HG03135 (cell line): ENCODE measurements around the gene POLR3B.
"Not testable (repeated sequence)": the region's sequence is repeated elsewhere in the genome, so short reads cannot be mapped to it uniquely, and the experiment has no call there.

Source experiments
- ATAC-seq: cut with Tn5 transposase; IDR thresholded peaks from one replicate; pipeline ENCODE4 v1.9.1; 2021; ENCODE audit warnings: mild to moderate bottlenecking, moderate library complexity; ENCODE audit not compliant: unreplicated experiment

Gene POLR3B

DNA sequence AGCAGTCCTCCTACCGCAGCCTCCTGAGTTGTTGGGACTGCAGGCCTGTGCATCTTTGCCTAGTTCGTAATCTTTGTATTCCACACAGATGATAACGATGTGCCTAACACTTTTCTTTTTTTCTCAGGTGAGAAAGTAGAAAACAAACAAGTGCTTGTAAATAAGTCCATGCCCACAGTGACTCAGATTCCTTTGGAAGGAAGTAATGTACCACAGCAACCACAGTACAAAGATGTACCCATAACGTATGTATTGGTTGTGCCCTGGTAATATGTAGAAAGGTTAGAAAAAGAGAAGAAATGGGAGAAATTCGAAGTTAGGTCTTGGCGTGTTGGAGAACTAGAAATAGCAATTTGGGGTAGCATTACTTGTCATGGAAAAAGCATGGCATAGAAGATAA is 101.6 kb downstream of the POLR3B start:
- no peak for ATAC-seq

DNA sequence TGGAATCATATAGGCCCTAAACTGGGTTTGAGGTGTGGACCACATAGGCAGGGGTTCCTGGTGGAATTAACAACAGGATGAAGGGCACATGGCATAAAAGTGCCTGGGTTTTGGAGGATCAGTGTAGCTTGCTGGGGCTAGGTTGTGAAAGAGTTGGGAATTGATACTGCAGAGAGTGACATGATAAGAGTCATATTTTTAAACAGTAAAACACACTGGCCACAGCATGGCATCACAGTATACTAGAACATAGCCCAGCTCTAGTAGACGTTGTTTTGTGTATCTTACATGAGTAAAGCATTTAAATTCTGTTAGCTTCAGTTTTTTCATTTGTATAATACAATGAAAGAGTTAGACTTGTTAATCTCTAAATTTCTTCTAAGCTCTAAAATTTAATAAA is 102.0 kb downstream of the POLR3B start:
- no peak for ATAC-seq

DNA sequence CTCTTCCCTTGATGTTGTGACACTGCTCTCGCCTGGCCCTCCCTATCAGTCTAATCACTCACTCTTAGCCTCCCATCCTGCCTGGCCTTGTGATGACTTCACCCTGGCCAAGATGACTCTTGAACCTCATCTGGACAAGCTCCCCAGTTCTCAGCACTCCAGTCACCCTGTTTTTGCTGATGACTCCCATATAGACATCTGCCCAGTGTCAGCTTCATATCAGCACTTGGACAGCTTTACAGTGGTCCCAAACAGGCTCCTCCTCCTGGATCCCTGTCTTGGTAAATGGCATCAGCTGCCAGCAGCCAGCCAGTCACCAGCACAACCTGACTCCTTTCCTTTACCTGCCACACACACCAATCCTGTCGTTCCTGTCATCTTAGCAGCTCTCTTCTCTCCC is 104.2 kb downstream of the POLR3B start:
- no peak for ATAC-seq

DNA sequence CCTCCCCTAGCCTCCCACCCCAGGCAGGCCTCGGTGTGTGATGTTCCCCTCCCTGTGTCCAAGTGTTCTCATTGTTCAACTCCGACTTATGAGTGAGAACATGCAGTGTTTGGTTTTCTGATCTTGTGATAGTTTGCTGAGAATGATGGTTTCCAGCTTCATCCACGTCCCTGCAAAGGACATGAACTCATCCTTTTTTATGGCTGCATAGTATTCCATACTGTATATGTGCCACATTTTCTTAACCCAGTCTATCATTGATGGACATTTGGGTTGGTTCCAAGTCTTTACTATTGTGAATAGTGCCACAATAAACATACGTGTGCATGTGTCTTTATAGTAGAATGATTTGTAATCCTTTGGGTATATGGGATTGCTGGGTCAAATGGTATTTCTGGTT is 108.1 kb downstream of the POLR3B start:
- ATAC-seq: not testable (repeated sequence)

DNA sequence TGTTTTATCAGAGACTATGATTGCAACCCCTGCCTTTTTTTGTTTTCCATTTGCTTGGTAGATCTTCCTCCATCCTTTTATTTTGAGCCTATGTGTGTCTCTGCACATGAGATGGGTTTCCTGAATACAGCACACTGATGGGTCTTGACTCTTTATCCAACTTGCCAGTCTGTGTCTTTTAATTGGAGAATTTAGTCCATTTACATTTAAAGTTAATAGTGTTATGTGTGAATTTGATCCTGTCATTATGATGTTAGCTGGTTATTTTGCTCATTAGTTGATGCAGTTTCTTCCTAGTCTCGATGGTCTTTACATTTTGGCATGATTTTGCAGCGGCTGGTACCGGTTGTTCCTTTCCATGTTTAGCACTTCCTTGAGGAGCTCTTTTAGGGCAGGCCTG is 118.1 kb downstream of the POLR3B start:
- ATAC-seq: not testable (repeated sequence)

DNA sequence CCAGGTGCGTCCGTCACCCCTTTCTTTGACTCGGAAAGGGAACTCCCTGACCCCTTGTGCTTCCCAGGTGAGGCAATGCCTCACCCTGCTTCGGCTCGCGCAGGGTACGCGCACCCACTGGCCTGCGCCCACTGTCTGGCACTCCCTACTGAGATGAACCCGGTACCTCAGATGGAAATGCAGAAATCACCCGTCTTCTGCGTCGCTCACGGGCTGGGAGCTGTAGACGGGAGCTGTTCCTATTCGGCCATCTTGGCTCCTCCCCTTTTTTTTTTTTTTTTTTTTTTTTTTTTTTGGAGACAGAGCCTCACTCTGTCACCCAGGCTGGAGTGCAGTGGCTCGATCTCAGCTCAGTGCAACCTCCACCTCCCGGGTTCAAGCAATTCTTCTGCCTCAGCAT is 120.1 kb downstream of the POLR3B start:
- ATAC-seq: not testable (repeated sequence)

DNA sequence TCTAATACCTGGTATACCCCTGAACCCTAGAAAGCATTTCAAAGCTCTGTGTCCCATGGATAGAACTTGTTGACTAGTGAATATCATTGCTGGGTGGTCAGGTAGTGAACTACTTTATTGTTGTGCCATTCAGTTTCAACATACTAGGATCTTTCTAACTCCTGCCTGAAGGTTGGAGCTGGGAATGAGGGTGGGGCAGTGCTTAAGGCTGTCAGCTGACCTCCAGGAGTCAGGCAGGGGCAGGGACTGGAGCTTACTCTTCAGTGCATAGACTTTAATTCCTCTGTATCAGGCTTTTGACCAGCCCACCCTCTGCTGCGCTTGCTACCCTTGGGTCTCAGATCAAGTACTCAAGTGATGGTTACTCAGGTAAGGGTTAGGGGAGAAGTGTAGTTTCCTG is 122.7 kb downstream of the POLR3B start:
- no peak for ATAC-seq

DNA sequence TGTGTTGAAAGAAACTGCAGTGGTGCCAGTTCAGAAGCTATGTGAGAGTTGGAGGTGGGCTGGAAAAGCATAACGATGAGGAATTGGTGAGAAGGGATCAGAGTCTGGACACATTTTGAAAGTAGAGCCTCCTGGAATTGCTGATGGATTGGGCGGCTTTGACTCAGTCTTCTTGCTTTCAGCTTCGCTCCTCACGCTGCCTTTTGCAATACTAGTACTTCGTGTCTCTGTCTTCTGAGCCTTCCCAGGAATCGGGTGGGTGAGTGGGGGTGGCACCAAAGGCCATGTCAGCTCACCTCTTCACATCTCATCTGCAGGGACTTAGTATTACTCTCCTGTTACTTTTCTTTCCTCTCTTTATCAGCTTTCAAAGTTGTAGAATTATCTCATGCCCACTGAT is 123.7 kb downstream of the POLR3B start:
- ATAC-seq: no peak

DNA sequence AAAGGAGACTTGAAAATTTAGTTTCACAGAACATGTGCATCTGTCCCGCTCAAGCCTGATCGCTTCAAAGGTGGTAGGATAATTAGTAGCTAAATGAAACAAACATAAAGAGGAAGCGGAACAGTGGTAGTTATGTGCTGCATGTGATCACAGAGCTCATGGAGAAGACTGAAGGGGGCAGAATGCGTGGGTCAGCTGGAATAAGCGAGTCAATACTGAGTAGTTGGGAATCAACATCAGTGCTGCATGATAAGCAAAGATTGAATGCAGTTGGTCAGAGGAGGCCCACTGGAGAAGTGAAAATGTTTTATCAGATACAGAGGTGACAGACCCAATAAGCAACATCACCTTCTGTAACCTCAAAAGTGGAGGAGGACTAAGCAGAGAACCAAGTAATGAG is 130.1 kb downstream of the POLR3B start:
- no peak for ATAC-seq

DNA sequence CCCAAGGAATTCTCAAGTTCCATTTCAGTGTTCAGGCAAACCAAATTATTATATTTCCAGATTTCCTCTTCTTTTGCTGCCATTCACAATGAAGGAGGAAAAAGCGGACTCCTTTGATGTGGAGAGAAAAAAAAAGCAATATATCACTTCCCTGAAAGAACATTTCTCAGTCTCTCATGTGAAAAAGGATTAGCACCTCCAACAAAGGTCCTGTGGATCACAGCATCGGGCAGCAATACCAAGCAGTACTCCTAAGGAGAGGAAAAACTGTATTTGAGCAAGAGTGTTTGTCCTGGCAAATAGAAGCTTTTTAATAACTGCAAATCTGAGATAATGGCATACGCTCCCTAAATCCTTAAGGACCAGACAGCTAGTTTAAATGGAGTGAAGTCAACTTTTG is 131.3 kb downstream of the POLR3B start:
- no peak for ATAC-seq

DNA sequence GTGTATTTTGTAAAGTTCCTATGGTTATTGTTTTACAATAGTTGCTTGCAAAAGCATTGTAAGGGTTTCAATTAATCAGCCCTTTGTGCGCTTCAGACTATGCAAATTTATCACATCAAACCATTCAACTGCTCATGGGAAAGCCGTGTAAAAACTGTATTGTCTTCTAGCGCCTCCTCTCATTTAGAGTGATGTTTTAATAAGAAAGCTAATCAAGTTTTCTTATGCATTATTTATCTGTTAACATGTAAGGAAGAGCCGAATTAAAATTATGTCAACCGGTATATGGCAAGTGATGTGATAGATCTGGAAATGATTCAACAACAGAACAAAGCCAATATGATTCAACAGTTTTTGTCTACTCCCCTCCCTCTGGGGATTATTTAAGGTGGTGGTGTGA is 132.7 kb downstream of the POLR3B start:
- ATAC-seq: no peak

DNA sequence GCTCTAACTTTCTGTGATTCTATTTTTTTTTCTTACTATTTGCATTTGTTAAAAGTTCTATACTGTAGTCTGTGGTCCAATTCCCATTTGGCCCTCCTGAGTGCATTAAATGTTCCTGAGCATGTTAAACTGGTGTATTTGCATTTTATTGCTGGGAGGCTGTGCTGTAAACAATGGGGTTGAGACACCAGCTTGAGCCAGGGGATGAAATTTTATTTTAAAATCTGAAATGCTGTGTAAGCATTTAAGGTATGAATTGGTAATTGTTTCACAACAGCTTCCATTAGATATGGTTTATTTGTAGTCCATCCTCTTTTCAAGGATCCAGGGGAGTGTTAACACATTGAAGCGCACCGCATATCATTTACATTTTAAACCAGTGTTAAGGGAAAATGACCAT is 135.3 kb downstream of the POLR3B start:
- ATAC-seq: no peak

DNA sequence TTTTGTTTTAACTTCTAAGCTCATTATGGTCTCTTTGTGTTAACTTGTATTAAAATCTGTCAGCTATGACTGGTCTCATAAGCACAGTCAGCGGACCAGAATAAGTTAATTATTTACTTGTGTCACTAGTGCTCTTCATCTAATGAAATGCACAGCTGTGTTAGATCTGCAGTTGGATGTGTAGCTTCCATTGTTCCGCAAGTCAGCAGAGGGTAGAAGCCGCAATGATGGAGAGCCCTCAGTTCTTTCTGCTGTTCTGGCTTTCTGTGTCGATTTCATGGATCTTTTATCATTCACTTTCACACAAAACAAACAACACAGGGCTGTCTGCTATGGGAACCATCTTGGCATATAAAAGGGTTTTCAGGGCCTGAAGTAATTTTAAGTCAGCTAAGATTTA is 136.0 kb downstream of the POLR3B start:
- no peak for ATAC-seq

DNA sequence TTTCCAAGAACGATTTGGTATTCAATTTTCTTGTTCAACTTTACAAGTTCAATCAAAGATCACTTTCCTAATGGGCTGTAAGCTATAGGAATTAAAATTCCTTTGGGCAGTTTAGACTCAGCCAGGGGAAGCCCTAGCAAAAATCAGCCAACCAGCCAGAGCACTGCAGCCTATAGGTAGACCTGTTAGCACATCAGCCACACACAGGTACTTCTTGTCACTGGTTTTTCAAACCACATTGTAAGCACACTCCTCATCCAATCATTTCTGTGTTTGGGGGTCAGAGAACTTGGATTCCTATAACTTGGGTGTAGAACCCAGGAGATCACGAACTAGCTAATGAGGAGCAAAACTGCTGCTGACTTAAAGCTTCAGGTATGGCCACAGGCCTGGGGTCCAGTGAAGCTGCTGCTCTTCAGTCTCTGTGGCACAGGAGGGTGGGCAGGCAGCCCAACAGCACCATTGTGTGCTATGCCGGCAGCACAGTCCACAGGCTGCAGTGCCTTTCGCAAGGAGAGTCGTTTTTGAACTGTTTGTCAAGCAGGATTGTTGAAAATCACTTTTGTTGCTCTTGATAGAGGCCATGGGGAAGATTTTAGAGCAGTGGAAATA is 137.9 kb downstream of the POLR3B start:
- ATAC-seq: no peak

DNA sequence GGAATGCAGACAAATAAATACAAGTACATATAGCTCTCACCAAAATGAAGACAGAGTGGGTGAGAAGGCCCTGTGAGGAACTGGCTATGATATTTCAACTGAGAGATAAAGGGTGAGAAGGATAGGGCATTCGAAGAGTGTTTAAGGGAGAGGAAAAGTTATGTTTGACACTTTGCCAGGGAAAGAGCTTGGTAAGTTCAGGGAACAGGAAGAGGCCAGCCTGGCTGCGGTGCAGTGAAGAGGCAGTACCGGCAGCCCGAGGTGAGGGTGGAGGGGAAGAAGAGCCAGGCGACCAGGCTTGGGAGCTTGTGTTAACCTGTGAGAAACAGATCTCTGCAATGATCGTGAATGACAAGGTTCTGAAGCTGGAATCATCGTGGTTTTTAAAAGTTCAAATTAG is 140.5 kb downstream of the POLR3B start:
- ATAC-seq: no peak

DNA sequence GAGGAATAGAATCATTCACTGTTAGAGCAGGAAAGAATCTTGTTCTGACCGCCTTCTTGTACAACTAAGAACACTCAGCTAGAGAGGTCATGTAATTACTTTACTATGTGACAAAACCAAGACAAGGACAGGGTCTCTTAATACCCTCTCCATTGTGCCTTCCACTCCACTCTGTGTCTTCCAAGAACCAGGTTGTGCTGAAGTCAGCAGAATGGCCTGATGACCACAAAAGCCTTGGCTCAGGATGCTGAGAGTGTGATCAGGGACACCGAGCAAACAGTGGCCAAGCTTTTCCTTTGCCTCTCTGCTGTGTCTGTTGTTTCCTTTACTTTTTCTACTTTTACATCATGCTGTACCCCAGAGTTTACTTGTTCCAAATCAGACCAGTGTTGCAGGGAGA is 142.1 kb downstream of the POLR3B start:
- ATAC-seq: no peak

DNA sequence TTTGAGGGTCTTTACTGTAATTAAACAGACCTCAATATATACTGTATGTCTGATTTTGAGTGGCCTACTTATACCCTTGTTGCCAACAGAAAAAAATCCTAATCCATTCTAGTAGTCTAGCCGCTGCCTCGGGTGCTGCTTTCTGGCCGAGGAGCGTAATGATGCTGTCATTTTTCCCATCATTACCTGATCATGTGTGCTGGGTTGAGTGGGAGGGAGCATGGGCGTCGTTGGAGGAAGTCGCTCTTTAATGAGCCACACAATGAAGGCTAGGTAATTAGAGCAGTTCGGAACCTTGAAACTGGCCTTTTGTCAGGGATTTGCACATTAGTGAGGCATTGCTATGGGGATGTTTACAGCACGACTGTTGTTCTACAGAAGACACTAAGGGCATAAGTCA is 149.1 kb downstream of the POLR3B start:
- ATAC-seq: no peak

DNA sequence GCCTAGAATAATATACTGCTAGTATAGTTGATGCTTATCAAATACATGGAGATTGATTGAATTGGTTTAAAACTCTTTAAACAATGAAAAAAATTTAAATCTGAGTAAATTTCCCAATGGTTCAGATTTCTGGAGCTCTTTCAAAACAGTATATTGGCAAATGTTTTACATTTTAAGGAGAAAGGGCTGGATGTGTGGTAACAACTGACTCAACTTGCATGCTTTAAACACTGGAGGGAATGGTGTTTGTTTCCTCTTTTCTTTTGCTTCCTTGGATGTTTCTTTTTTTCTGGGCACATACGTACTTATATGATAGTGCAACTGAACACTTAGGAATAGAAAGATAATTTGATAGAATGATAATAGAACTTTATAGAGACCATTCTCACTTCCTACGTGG is 151.4 kb downstream of the POLR3B start:
- no peak for ATAC-seq

DNA sequence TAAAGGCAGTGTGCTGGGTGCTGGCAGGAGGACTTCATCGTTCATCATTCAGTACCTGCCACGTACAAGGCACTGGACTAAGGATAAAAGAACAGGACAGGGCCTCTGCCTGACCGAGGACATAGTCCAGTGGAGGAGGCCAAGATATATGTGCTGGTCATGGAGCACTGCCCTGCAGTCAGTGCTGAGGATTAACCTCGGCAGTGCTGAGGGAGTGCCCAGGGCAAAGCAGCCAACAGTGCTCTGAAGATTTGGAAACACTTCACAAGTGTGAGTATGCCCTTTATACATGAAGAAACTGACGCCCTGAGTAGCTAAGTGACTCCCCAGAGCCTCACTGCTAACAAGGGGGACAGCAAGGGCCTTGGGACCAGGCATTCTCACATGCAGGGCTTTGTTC is 153.8 kb downstream of the POLR3B start:
- ATAC-seq: no peak

DNA sequence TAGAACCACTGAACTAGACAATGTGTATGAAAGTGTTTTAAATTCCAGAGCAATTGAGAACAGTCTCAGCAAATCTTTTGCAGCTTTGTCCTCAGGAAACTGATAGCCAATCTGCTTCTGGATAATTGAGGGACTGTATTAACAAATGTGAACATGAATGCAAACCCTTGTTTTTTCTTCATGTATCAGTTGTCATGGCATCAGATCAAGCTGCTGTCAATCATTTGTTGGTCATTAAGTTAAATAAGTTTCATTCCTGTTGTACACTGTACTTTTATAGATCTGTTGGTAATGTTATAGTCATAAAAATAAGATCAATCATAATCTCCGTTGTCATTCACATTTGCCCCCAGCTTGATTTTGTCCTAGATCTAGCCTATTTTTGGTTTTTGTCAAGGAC is 159.8 kb downstream of the POLR3B start:
- ATAC-seq: no peak

DNA sequence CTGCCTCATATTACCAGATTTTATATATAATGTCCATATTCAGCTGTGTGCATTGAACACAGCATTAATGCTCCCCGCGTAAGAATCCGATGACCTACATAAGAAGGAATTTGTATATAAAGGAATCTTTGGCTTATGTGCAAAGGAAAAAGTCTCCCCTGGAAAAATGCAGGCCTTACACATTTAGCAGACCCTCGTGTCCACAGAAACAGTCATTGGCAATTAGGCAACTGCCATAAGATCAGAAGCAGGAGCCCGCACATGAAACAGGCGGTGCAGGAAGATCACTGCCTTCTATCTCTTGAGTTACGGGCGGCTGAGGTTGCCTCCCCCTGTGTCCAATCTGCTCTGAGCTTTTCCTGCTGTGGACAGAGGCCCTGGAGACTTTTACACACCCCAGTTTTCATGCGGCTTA is 162.1 kb downstream of the POLR3B start:
- no peak for ATAC-seq

DNA sequence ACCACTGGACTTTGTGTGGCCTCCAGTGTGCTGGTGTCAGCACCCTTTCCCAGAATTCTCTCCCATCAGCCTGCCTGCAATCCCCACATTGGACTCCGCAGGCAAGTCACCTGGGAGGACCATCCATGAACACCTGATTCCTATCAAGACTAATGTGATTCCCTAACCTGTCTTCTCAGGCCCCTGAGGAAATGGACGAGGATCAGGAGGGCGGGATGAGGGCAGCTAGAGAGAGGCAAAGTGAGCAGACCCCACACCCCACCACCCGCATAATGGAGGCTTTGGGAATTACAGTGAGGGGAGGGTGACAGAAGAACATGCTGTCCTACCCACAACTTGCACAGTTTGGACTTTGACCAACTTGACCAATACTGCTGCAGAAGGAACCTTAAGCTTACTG is 164.4 kb downstream of the POLR3B start:
- no peak for ATAC-seq

DNA sequence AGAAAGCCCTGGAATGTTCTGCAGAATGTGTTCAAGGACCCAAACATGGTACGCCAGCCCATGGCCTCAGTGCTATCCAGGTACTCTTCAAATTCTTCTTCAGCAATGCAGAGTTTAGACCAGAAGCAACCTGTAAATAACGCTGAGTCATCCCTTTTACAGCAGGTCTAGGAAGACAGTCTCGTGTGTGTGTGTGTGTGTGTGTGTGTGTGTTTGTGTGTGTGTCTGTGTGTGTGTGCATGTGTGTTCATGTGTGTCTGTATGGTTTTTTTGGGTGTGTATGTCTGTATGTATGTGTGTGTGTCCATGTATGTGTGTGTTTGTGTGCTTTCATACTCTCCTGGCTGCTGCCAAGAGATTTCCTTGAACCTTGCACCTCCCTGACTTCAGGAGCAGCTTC is 165.2 kb downstream of the POLR3B start:
- no peak for ATAC-seq

DNA sequence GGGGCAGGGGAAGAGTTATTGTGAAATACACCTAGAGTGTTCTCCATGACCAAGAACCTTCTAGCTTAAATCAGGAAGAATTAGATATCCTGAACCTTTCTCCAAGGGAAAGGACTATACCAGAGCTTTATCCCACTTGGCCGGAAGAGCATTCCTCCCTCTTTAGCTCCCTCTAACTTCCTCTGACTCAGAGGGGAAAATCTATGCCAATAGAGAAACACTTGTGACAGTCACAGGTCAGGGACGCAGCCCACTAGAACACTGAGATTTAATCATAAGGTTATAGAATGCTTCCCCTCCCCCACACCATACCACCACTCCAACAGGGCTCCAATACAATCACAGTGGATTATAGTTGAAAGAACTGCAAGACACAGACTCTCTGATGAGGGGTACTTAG is 169.8 kb downstream of the POLR3B start:
- no peak for ATAC-seq
